ENCODE measurements around the gene UGT1A6. TPM values are rescaled to one million over a fixed set of nuclear protein-coding genes. Genes with fewer than 3 reads are reported as not detected.

Gene UGT1A6
- total and polyA plus RNA-seq, 2 experiments from 2014 or later: not detected

GRCh38 chr2:233686928-233687327, 5.8 kb upstream of the UGT1A6 start:
- H3K27ac ChIP-seq: no peak overlapping the region
- H3K4me3 ChIP-seq: no peak overlapping the region
- TF ChIP-seq, protein P1, sequence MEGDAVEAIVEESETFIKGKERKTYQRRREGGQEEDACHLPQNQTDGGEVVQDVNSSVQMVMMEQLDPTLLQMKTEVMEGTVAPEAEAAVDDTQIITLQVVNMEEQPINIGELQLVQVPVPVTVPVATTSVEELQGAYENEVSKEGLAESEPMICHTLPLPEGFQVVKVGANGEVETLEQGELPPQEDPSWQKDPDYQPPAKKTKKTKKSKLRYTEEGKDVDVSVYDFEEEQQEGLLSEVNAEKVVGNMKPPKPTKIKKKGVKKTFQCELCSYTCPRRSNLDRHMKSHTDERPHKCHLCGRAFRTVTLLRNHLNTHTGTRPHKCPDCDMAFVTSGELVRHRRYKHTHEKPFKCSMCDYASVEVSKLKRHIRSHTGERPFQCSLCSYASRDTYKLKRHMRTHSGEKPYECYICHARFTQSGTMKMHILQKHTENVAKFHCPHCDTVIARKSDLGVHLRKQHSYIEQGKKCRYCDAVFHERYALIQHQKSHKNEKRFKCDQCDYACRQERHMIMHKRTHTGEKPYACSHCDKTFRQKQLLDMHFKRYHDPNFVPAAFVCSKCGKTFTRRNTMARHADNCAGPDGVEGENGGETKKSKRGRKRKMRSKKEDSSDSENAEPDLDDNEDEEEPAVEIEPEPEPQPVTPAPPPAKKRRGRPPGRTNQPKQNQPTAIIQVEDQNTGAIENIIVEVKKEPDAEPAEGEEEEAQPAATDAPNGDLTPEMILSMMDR (IDR thresholded peaks at IDR 0.05; ENCODE audit: low read depth, low read length): no peak
- no peaks in the 10 kb centered on the region for H3K36me3 ChIP-seq
- no peaks in the 10 kb centered on the region for H3K27me3 ChIP-seq
- no peaks in the 10 kb centered on the region for H3K9me3 ChIP-seq (ENCODE audit: low read depth)
- DNase-seq (ENCODE audit: low read depth in 1 of 2, low spot score in 1 of 2): peak in 1 of 2 donors; percentile 21
- no peaks in the 10 kb centered on the region for H3K4me1 ChIP-seq (ENCODE audit: low read depth)

DNA sequence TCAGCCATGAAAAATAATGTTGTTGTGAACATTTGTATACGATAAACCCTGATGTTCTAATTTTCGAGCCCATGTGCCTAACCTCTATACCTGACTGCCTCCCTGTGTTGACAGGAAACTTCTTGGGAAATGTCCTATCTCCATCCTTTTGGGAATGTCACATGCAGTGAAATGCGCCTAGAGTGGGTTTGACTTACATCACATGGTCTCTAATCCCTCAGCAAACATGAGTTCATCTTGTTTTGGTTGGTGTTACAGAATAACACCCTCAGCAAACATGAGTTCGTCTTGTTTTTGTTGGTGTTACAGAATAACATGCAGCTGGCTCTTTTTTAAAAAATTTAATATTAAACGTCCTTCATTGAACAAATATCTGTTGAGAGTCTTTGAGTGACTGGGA, 4.3 kb upstream of the UGT1A6 start:
- Histone ChIP-seq H3K27me3 (no peaks in the 10 kb centered on the region), H3K36me3 (no peaks in the 10 kb centered on the region), H3K4me3 (no peak overlapping the region), H3K9me3 (ENCODE audit: low read depth) (no peaks in the 10 kb centered on the region), H3K27ac (no peak overlapping the region), H3K4me1 (ENCODE audit: low read depth) (no peaks in the 10 kb centered on the region)
- no peak for DNase-seq (ENCODE audit: low read depth in 1 of 2, low spot score in 1 of 2)
- TF ChIP-seq, protein P1 (IDR thresholded peaks at IDR 0.05; ENCODE audit: low read depth, low read length): no peak

DNA sequence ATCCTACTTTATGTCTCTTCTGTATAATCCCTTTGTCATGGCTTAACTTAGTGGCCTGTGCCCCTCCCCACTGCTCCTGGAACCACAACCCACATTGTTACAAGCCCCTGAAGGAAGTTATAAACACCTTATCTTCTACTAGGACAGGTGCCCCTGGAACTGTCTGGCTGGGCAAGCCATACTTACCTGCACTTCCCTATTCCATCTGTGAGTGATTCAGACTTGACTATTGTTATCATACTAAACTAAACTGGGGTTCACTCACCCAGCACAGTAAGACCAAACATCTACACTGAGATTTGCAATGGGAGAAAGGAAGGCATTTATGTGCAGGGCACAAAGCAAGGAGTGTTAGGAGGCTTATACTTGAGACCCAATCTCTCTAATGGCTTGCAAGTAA, 3.7 kb upstream of the UGT1A6 start:
- TF ChIP-seq, protein P1 (IDR thresholded peaks at IDR 0.05; ENCODE audit: low read depth, low read length): no peak
- Histone ChIP-seq H3K4me3 (no peak overlapping the region), H3K4me1 (ENCODE audit: low read depth) (no peaks in the 10 kb centered on the region), H3K36me3 (no peaks in the 10 kb centered on the region), H3K9me3 (ENCODE audit: low read depth) (no peaks in the 10 kb centered on the region), H3K27me3 (no peaks in the 10 kb centered on the region), H3K27ac (no peak overlapping the region)
- DNase-seq (ENCODE audit: low read depth in 1 of 2, low spot score in 1 of 2): no peak

DNA sequence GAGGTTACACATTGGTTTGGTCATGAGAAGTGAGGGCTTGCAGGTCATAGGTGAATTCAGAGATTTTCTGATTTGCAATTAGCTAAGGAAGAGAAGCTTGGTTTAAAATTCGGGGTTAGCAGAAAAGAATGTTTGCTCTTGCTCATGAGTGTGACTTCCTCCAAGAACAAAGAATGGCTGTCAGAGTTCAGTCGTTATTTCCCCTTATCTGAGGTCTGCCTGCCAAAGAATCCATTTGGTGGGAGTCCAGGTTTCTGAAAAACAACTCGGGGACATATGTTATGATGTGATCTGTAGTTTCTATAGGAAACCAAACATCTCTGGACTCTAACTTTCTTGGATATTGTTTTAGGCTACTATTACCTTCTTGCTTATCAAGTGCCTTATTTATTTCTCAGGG, 3.2 kb upstream of the UGT1A6 start:
- peak in 1 of 2 donors; percentile 85 for DNase-seq (ENCODE audit: low read depth in 1 of 2, low spot score in 1 of 2)
- TF ChIP-seq, protein P1 (IDR thresholded peaks at IDR 0.05; ENCODE audit: low read depth, low read length): no peak
- no peak overlapping the region for H3K4me3 ChIP-seq
- H3K27me3 ChIP-seq: no peaks in the 10 kb centered on the region
- no peaks in the 10 kb centered on the region for H3K9me3 ChIP-seq (ENCODE audit: low read depth)
- H3K27ac ChIP-seq: no peak overlapping the region
- no peaks in the 10 kb centered on the region for H3K36me3 ChIP-seq
- no peaks in the 10 kb centered on the region for H3K4me1 ChIP-seq (ENCODE audit: low read depth)

GRCh38 chr2:233690444-233690843, 2.2 kb upstream of the UGT1A6 start:
- Histone ChIP-seq H3K4me3 (no peak overlapping the region), H3K27ac (no peak overlapping the region), H3K4me1 (ENCODE audit: low read depth) (no peaks in the 10 kb centered on the region), H3K36me3 (no peaks in the 10 kb centered on the region), H3K27me3 (no peaks in the 10 kb centered on the region), H3K9me3 (ENCODE audit: low read depth) (no peaks in the 10 kb centered on the region)
- peak in 1 of 2 donors; percentile 65 for DNase-seq (ENCODE audit: low read depth in 1 of 2, low spot score in 1 of 2)
- TF ChIP-seq, protein P1 (IDR thresholded peaks at IDR 0.05; ENCODE audit: low read depth, low read length): no peak
